Adrenal gland (tissue), 12 donors: ENCODE results near the gene FAM219B. TPM values are rescaled to one million over a fixed set of nuclear protein-coding genes. Genes with fewer than 3 reads are reported as not detected.

Source experiments
- DNase-seq, 7 donors: peaks; one replicate each; pipeline ENCODE4 v3.0.0-alpha.2; 2019 to 2020
- H3K27ac ChIP-seq, 5 donors: fragments of 200-600 bp; sonication (generic) in 4 of 5; 1 replicate in 3 of 5; 2 replicates in 2 of 5; pipeline versions ENCODE4 v1.5.1 to v1.8.0; 2016 to 2020; ENCODE audit warnings: mild to moderate bottlenecking in 1 of 5
- H3K27me3 ChIP-seq: fragments of 200-600 bp; 2 replicates; pipeline ENCODE4 v1.8.0; 2021
- H3K36me3 ChIP-seq, 2 donors: fragments of 200-600 bp; replicated peaks in 1 of 2; 1 replicate in 1 of 2; 2 replicates in 1 of 2; pipeline versions ENCODE4 v1.5.1 to v1.8.0; 2018 to 2022
- H3K4me1 ChIP-seq, 2 donors: fragments of 200-600 bp; replicated peaks in 1 of 2; 1 replicate in 1 of 2; 2 replicates in 1 of 2; pipeline versions ENCODE4 v1.5.1 to v1.8.0; 2018 to 2021
- H3K4me3 ChIP-seq, 4 donors: fragments of 200-600 bp; sonication (generic) in 3 of 4; one replicate each; pipeline ENCODE4 v1.5.1; 2016 to 2018
- H3K9me3 ChIP-seq, 3 donors: fragments of 200-600 bp; sonication (generic) in 1 of 3; replicated peaks in 1 of 3; 1 replicate in 2 of 3; 2 replicates in 1 of 3; pipeline versions ENCODE4 v1.5.1 to v1.8.0; 2016 to 2021
- POLR2A ChIP-seq, 2 donors: fragments of 450-650 bp; IDR thresholded peaks; one replicate each; pipeline ENCODE4 v1.6.1; 2017; ENCODE audit warnings: antibody characterized with exemption in 2 of 2, mild to moderate bottlenecking in 2 of 2, moderate library complexity in 1 of 2
- WGBS, 4 donors: extraction: QIAGEN DNeasy Blood & Tissue Kit in 2 of 4; methylation state at CpG; one replicate each; pipeline versions ENCODE4 v1.1.5 to v1.1.7; 2013 to 2017; 5-methylcytosine and 5-hydroxymethylcytosine counted together
- intact Hi-C, 2 donors: fragments of 100-400 bp; cut with DNase I; formaldehyde crosslinking; loops; one replicate each; pipeline versions ENCODE4 v1.14.1 to v1.15.0; 2022 to 2023
- polyA plus RNA-seq, 3 donors: library from polyadenylated mRNA; stranded (reverse); fragments of 200-250 nt in 2 of 3; fragments of 350-450 nt in 1 of 3; fragmentation: Illumina TruSeq in 1 of 3; extraction: RNeasy Lipid Tissue Mini Kit (QIAGEN cat#74804) in 1 of 3; gene quantifications; one replicate each; pipeline ENCODE4 v1.2.3, GENCODE V29; 2013 to 2014
- total RNA-seq, 9 donors: library from RNA; depleted of rRNA in 4 of 9; stranded (reverse); fragments of >200 nt in 4 of 9; fragments of 120-200 nt in 1 of 9; fragmentation: NEBNext Ultra II Directional in 1 of 9; extraction: Animal tissue kit (Norgen Biotek cat#: 25700) in 1 of 9; gene quantifications; one replicate each; pipeline versions ENCODE4 v1.1.0 to v1.2.4, GENCODE V29; 2013 to 2023
- TF ChIP-seq, protein P1 (sequence below), 6 experiments: fragments of 450-650 bp in 4 of 6; fragments of 200-600 bp in 2 of 6; sonication (generic) in 1 of 6; IDR thresholded peaks; 1 replicate in 5 of 6; 2 replicates in 1 of 6; pipeline versions ENCODE4 v1.5.1 to v1.8.0; 2016 to 2021; ENCODE audit warnings: antibody characterized with exemption in 6 of 6, mild to moderate bottlenecking in 2 of 6, moderate library complexity in 1 of 6
- donor health status: healthy with polysubstance abuse.
- donor health status: Bipolar disorder and iron deficiency.
- donor health status: DM: yes; HTN: yes; CAD: no.
- donor health status: DM: no; HTN: no; CAD: no.
- donor health status: DM: no; HTN: no; CAD: no.
- donor health status: DM: yes; HTN: yes; CAD: no.

The FAM219B gene
- total and polyA plus RNA-seq, 12 donors = 44.0 to 112 (median 72.4) TPM

DNA sequence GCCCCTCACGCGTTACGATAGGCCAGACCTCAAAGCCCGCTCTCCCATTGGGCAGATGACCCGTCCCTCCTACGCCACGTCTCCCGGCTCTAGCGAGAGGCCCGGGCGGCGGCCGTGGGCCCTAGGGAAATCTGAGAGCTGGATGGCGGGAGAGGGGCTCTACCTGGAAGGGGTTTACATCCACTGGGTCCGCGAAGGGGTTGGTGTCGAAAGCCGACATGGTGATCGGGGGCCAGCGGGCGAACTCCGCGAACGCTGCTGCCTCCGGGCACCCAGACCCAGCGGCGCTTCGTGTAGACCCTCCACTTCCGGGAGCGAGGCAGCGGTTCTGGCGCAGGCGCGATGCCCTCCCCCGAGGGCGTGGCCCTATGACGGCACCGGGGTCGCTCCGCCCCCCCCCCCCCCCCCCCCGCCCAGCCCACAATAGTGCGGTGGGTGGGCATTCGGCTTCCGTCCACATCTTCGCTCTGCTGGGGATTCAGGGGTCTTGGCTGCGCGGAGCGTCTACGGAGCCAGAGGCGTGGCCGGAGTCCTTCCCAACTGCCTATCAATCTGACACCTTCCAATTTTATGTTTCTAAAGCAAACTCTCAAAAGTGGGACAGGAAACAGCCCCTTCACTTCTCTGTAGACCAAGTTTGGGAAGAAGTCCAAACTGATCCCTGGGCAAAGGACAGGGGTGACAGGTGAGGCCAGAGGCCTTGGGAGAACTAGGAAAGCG, 33.5 kb downstream of the FAM219B start, which contains the start of gene SCAMP2:
SCAMP2 (minus strand) TSS at position 330 of the 720 bp plus-strand sequence; CDS start at position 220, 110 bp downstream.
- Histone ChIP-seq H3K36me3 (peaks cover 0 to 5% of the 10 kb centered on the region in 2 donors), H3K27me3 (no peaks in the 10 kb centered on the region), H3K4me1 (peaks cover 38 to 47% of the 10 kb centered on the region in 2 donors), H3K27ac (peak within 1 kb of the TSS; percentile 76 to 98 (median 88)), H3K4me3 (peak within 1 kb of the TSS; percentile 28 to 92 (median 80)), H3K9me3 (no peaks in the 10 kb centered on the region)
- peak; percentile 93 to 97 (median 96) for DNase-seq
- intact Hi-C loops = no loop called here
- TF ChIP-seq, protein P1, sequence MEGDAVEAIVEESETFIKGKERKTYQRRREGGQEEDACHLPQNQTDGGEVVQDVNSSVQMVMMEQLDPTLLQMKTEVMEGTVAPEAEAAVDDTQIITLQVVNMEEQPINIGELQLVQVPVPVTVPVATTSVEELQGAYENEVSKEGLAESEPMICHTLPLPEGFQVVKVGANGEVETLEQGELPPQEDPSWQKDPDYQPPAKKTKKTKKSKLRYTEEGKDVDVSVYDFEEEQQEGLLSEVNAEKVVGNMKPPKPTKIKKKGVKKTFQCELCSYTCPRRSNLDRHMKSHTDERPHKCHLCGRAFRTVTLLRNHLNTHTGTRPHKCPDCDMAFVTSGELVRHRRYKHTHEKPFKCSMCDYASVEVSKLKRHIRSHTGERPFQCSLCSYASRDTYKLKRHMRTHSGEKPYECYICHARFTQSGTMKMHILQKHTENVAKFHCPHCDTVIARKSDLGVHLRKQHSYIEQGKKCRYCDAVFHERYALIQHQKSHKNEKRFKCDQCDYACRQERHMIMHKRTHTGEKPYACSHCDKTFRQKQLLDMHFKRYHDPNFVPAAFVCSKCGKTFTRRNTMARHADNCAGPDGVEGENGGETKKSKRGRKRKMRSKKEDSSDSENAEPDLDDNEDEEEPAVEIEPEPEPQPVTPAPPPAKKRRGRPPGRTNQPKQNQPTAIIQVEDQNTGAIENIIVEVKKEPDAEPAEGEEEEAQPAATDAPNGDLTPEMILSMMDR (IDR thresholded peaks at IDR 0.05) = no peak
- peak; percentile 65 to 76 for TF ChIP-seq POLR2A (IDR thresholded peaks at IDR 0.05)
- 0 to 1% (median 1%) methylated on average over 10 to 49 of the region's 52 CpGs for WGBS, 4 donors

DNA sequence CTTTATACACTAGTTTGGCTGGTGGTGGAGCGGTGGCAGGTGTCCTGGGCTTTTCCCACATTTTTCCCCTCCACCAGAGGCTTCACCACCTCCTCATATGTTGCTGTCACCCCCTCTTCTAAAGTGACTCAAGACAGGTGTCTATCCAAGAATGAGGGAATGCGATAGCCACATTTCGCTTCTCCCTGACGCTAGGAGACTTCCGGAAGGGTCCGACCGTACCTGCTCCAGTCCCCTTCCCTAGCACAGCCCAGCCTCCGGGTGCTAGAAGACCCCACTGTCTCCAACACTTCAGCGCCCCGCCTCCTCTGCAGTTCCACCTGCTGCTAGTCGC, 34.0 kb downstream of the FAM219B start:
- 0 to 1% (median 0%) methylated on average over 9 to 11 of the region's 11 CpGs for WGBS, 4 donors
- TF ChIP-seq, protein P1 (IDR thresholded peaks at IDR 0.05) = peak in 1 of 6 experiments; percentile 3
- TF ChIP-seq POLR2A (IDR thresholded peaks at IDR 0.05) = no peak
- DNase-seq = no peak
- peak overlapping the region; percentile 28 to 92 (median 80) for H3K4me3 ChIP-seq
- H3K9me3 ChIP-seq = no peaks in the 10 kb centered on the region
- H3K27ac ChIP-seq = peak overlapping the region; percentile 76 to 98 (median 88)
- no peaks in the 10 kb centered on the region for H3K27me3 ChIP-seq
- peaks cover 0 to 5% of the 10 kb centered on the region in 2 donors for H3K36me3 ChIP-seq
- intact Hi-C loops = no loop called here
- peaks cover 39 to 52% of the 10 kb centered on the region in 2 donors for H3K4me1 ChIP-seq

DNA sequence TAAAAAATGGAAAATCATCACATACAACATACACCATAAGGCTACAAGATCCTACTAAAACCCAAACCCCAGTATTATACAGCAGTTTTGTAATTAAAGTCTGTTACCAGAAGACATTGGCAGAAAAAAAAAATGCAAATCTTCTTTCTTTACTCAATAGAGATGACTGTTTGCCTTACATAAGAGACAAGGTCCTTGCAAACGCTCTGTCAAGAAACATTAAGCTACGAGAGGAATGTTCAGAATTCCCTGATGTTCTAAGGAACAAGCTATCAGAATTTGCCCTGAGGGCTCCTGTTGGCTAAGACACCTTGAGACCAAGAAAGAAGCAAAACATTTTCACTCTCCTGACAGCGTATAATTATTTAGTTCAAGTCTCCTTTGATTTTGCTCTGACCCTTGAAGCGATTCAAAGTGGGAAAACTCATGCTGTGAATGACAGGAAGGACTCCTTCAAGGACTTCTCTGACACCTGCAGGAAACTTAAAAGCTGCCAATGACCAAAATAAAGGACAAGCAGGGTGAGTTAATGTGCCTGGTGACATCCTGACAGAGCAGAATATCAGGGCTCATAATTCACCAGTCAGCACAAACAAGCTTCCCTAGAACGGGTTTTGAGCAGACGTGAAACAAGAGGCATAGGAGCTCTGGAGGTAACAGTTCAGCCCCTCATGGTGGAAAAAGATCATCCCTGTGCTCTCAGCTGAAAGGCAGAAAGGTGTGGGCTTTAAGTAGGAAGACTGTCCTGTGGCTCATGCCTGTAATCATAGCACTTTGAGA, 36.0 kb downstream of the FAM219B start:
- Histone ChIP-seq H3K9me3 (no peaks in the 10 kb centered on the region), H3K36me3 (peaks cover 0 to 5% of the 10 kb centered on the region in 2 donors), H3K27ac (peak overlapping the region; percentile 19 to 98 (median 73)), H3K27me3 (no peaks in the 10 kb centered on the region), H3K4me1 (peaks cover 46 to 68% of the 10 kb centered on the region in 2 donors), H3K4me3 (peak overlapping the region in 1 of 4 donors; percentile 22)
- 8 to 15% (median 10%) methylated on average over 6 of the region's 6 CpGs for WGBS, 4 donors
- no peak for DNase-seq
- intact Hi-C loops = no loop called here
- no peak for TF ChIP-seq POLR2A (IDR thresholded peaks at IDR 0.05)
- TF ChIP-seq, protein P1 (IDR thresholded peaks at IDR 0.05) = no peak

DNA sequence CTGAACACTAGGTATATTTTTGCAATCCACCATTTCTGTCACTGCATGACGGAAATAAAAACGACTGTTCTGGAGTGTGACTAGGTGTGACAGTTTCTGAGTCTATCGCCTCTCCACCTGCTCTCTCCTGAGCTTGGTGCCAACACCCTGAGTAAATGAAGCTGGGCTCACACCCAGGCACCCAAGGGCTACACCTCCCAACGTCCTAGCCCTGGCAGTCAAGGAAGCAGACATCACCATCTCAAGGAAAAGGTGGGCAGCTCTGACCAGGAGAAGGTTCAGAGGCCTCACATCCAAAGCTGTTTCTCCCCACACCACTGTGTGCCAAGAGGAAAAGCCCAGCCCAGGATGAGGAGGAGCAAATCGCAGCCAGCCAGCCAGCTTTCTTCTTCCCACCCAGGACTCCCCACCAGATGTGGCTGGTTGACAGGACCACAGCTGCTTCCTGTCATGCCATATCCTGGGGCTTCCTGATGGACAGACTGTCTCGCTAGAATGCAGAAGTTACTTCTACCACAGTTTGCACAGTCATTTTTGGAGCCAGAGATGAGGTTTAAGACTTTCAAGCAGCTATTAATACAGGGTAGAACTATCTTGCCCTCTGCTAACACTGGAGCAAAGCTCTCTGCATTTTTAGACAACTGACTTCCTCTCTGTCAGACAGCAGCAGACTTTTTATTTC, 36.8 kb downstream of the FAM219B start:
- H3K4me3 ChIP-seq = peak overlapping the region in 1 of 4 donors; percentile 22

More for the DNA sequence above, 36.8 kb downstream of the FAM219B start:
- no peaks in the 10 kb centered on the region for H3K27me3 ChIP-seq
- no peaks in the 10 kb centered on the region for H3K9me3 ChIP-seq
- peaks cover 46 to 68% of the 10 kb centered on the region in 2 donors for H3K4me1 ChIP-seq
- H3K27ac ChIP-seq = peak overlapping the region; percentile 56 to 98 (median 73)
- H3K36me3 ChIP-seq = peaks cover 0 to 5% of the 10 kb centered on the region in 2 donors
- peak; percentile 45 to 85 (median 70) for DNase-seq
- 36 to 52% (median 50%) methylated on average over 6 of the region's 6 CpGs for WGBS, 4 donors
- peak in 1 of 2 donors; percentile 35 for TF ChIP-seq POLR2A (IDR thresholded peaks at IDR 0.05)
- TF ChIP-seq, protein P1 (IDR thresholded peaks at IDR 0.05) = no peak
- intact Hi-C loops = no loop called here
